ENCODE results near the gene ADGRB2.

GRCh38 chr1:31756578-31756977, 7.6 kb downstream of the ADGRB2 start:
- TF ChIP-seq, protein P1, sequence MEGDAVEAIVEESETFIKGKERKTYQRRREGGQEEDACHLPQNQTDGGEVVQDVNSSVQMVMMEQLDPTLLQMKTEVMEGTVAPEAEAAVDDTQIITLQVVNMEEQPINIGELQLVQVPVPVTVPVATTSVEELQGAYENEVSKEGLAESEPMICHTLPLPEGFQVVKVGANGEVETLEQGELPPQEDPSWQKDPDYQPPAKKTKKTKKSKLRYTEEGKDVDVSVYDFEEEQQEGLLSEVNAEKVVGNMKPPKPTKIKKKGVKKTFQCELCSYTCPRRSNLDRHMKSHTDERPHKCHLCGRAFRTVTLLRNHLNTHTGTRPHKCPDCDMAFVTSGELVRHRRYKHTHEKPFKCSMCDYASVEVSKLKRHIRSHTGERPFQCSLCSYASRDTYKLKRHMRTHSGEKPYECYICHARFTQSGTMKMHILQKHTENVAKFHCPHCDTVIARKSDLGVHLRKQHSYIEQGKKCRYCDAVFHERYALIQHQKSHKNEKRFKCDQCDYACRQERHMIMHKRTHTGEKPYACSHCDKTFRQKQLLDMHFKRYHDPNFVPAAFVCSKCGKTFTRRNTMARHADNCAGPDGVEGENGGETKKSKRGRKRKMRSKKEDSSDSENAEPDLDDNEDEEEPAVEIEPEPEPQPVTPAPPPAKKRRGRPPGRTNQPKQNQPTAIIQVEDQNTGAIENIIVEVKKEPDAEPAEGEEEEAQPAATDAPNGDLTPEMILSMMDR (IDR thresholded peaks at IDR 0.05): no peak
- no peak for TF ChIP-seq POLR2A (IDR thresholded peaks at IDR 0.05)
